C1 segment of cervical spinal cord (tissue), 14 donors: ENCODE measurements around the gene PLB1.

Experiments used
- DNase-seq, 14 donors: peaks; one replicate each; lab custom pipeline; 2025; lab: John Stamatoyannopoulos, UW

PLB1 gene

GRCh38 chr2:28610583-28611201 lies 114.8 kb downstream of the PLB1 start:
- DNase-seq = peak in 1 of 14 donors; percentile 15

- no peak for DNase-seq
Observed at GRCh38 chr2:28612131-28612812, 116.4 kb downstream of the PLB1 start.

DNA sequence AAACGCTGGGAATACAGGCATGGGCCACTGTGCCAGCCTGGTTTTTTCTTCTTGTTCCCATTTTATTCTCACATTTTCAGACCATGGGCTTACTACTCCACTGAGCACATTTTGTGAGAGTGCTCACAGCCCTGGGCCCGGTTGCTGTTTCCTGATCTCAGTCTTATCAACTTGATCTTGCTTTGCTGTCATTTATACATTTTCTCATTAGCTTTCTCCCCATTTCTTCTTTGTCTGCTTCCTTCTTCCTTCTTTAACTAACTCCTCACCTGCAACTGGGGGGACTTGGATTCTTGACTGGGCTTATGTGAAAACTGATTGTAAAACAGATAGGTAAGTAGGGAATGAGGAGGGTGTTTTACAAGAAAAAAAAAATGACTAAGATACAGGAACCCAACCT lies 117.3 kb downstream of the PLB1 start:
- DNase-seq = no peak

DNA sequence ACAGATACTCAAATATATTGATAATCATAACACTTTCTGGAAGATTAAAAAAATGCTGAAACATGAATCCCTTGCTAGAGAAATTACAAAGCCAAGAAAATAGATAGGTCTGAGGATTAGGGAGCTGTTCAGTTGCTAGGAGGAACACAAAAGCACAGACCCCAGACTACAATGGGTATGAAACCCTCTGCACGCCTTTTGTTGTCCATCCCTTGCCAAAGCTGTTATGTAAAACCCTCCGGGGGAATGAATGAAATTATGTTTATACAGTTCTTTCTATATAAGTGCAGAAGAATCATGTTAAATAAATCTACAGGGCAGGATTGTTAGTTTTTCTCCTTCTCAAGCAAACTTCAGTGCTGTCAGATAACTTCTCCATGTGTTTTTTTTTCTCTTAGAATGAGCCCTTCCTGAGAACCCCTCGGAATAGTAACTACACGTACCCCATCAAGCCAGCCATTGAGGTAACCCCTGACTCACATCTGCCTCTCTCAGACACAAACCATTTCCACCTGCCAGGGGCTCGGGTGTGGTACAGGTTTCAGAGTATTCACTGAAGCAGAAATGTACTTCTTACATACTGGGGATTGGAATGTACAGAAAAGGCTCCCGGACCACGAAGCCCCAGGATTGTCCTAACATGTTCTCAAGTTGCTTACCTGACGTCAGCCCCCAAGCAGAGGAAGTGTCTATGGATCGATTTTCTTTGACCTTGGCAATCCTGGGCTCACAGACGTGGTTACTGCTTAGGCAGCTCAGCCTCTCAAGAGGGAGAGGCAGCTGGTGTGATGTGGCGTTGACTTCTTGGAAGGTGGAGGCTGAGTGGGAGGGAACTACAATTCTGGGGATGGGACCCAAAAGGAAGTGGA lies 118.0 kb downstream of the PLB1 start:
- DNase-seq = no peak

DNA sequence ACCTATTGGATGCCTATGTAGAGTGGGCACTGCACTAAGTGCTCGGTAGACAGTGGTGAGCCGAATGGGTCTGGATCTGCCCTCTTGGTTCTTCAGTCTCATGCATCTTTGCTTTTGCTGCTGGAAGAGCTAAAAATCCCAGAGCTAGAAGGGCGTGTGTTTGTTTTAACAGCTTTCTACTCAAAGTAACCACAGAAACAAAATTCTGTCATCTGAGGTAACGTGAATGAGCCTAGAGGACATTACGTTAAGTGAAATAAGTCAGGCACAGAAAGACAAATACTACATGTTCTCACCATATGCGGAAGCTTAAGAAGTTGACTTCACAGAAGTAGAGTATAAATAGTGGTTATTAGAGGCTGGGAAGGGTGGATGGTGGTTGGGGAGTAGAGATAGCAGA lies 119.8 kb downstream of the PLB1 start:
- DNase-seq = no peak

- DNase-seq = no peak
Observed at GRCh38 chr2:28616396-28616999, 120.6 kb downstream of the PLB1 start.

DNA sequence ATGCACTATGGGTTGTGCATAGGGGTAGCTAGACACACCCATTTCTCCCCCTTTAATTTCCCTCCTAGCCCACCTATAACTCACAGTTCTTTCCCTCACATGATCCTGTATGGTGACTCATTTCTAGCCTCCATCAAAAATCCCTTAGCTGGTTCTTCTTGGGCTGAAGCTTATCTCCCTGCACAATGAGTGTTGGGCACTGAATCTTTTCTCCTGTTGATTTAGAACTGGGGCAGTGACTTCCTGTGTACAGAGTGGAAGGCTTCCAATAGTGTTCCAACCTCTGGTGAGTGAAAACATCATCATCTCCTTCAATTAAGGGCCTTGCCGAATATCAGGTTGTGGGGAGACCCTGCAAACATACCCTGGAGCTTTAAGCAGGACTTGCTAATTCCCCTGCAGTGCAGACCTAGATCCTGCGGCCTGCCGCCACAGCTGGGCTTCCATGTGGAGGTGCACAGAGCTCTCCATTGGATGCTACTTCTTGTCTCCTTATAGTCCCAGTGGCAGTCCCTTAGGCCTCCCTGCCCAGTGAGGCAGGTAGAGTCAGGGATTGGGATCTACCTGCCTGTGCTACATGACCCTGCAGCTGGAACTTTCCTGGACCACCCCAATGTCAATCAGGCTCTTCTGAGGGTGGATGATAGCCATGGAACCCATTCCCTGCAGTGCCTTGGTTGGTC lies 121.8 kb downstream of the PLB1 start:
- DNase-seq = no peak

- no peak for DNase-seq
Observed at GRCh38 chr2:28618221-28619141, 122.6 kb downstream of the PLB1 start.

DNA sequence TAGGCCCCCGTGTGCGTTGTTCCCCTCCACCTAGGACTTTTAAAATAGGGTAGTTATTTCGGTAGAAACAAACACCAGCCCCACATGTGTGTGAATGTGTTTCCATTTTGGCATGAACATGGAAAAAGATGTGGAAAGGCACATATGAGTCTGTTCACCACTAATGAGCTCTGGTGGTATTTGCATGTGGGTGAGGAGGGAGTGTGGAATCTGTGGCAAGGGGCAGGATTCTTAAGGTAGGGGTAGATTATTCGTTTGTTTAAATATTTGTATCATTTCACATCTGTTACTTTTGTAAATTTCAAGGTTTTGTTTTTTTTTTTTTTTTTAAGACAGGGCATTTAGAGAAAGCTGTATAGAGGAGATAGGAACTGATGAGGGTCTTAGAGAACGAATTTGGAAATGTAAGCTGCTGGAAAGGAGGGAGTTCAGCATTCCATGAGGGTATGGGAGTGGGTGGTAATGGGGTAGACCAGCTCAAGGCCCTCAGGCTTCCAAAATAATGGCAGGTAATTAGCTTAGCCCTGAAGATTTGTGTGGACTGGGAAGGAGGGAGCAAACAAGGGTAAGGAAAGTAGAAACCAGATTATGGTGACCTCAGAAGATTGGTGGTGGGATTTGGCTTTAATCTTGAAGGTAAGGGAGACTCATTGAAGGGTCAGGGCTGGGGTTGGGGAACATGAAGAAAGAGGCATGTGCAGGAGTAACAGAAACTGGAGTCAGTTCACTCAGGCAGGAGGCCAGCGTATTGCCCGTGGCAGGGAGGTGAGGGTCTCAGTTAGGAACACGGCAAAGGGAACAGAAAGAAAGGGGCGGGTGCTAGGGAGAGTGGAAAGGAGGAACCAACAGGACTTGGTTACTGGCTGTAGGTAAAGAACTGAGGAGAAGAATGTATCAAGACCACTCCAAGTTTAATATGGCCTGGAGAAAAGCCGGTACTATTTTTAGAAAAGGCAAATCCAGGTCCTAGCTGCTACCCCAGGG lies 123.6 kb downstream of the PLB1 start:
- DNase-seq = no peak

DNA sequence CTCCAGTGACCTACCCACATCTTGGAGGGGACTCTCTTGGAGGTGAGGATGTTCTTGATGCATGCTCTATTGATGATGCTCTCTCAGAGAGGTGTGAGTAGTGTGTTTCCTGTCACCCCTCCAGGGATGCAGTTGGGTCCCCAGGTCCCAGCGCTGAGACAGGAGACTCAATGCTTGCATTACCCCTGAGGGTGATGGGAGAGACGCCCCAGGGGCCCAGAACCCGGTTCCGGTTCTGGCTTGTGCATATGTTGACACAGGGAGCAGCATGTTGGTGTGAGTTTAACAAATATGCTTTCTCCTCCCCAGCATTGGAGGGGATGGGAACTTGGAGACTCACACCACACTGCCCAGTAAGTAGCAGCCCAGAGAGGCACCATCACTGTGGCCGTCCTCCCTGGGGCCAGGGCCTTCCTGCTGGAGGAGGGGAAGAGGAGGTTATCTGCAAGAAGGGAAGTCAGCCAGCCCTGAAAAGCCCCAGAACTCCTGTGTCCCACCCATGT lies 124.5 kb downstream of the PLB1 start:
- no peak for DNase-seq

DNA sequence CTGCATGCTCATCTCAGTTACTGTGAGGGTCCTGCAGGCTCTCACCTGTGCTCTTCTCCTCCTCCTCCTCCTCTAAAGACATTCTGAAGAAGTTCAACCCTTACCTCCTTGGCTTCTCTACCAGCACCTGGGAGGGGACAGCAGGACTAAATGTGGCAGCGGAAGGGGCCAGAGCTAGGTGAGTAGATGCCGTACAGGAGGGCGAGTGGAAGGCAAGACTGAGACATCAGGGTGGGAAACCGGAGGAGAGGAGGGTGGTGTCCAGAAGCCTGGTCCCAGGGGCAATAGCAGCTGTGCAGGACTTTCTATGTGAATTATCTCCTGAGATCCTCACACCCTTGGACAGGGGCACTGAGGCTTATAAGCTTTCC lies 124.9 kb downstream of the PLB1 start:
- no peak for DNase-seq

GRCh38 chr2:28621172-28622100 lies 125.6 kb downstream of the PLB1 start:
- peak in 11 of 14 donors; percentile 4 to 60 (median 29) for DNase-seq

DNA sequence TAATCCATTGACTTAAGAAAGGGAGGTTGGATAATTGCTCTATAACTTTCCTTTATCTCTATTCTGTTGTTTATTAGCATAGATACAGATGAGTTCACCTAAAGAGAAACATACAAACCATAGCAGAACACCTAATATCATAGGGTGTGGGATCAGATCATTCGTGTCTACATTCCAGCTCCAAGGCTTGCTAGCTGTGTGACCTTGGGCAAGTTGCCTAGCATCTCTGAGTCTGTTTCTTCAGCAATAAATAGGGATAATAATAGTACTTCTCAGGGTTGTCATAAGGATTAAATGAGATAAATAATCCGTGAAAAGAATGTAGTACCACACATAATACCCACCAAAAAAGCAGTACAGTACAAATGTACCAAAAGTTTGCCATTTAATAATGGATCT lies 126.2 kb downstream of the PLB1 start:
- DNase-seq = no peak

DNA sequence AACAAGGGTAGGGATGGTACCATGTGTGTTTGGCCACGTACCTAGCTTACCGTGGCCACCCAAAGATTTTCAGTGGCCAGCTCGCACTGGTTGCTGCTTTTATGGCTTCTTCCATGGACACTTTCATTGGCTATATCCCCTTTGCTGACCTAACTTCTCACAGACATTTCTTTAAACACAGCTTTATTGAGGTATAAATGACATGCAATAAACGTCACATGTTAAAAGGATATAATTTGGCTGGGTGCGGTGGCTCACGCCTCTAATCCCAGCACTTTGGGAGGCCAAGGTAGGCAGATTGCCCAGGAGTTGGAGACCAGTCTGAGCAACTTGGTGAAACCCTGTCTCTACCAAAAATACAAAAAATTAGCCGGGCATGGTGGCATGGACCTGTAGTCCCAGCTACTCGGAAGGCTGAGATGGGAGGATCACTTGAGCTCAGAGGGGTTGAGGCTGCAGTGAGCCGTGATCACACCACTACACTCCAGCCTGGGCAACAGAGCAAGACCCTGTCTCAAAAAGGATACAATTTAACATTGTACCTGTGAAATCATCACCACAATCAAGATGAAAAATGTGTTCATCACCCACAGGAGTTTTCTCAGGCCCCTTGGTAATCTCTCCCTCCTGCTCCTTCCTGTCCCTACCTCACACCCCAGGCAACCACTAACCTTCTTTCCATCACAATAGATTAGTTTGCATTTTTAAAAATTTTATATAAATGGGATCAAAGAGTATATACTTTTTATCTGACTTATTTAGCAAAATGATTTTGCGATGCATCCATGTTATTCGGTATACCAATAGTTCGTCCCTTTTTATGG lies 127.9 kb downstream of the PLB1 start:
- DNase-seq = no peak

DNA sequence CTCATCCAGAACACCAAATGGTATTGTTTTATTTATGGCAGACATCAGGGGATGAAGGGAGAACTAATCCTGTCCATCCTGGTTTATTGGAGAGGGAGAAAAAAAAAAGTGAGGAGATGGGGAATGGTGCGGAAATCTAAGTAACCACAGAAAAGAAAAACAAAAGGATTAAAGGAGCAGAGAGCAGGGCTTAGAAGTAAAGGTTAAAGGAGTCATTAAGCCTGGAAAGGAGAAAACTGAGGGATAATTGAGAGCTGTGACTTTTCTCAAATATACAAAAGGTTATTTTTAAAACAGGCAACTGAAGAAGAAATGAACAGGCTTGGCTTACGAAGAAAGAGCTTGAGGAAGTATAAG lies 128.6 kb downstream of the PLB1 start:
- no peak for DNase-seq

- peak in 4 of 14 donors; percentile 25 to 66 (median 38) for DNase-seq
Observed at GRCh38 chr2:28624793-28625701, 129.2 kb downstream of the PLB1 start.
